Left colon (tissue), 2 donors: ENCODE measurements around the gene RASL11B. TPM values are rescaled to one million over a fixed set of nuclear protein-coding genes. Genes with fewer than 3 reads are reported as not detected.
"Not testable (repeated sequence)": the region's sequence is repeated elsewhere in the genome, so short reads cannot be mapped to it uniquely, and the experiment has no call there.

Experiments
- ATAC-seq: fragments of 200-7000 bp; cut with Tn5 transposase; one replicate; pipeline ENCODE4 v1.9.1; 2020; ENCODE audit warnings: mild to moderate bottlenecking, moderate library complexity
- DNase-seq, 2 donors: peaks; one replicate each; pipeline ENCODE4 v3.0.0-alpha.2; 2020
- intact Hi-C, 2 donors: fragments of 100-400 bp; cut with DNase I in 1 of 2; cut with micrococcal nuclease in 1 of 2; formaldehyde crosslinking; loops; one replicate each; pipeline versions ENCODE4 v1.11.2 to v1.14.0; 2022; cut with DNase I, micrococcal nuclease
- long read RNA-seq: library from polyadenylated mRNA; unstranded; transcript quantifications from one replicate; pipeline ENCODE4 v2.0.0, GENCODE V29; 2021
- total RNA-seq, 2 donors: library from RNA; stranded (reverse); fragmentation: NEBNext Ultra II Directional; extraction: Animal tissue kit (Norgen Biotek cat#: 25700); gene quantifications; one replicate each; pipeline ENCODE4 v1.2.1, GENCODE V29; 2021
- donor health status: DM: no; HTN: no; CAD: no.
- donor health status: DM: yes; HTN: yes; CAD: no.

RASL11B gene, protein sequence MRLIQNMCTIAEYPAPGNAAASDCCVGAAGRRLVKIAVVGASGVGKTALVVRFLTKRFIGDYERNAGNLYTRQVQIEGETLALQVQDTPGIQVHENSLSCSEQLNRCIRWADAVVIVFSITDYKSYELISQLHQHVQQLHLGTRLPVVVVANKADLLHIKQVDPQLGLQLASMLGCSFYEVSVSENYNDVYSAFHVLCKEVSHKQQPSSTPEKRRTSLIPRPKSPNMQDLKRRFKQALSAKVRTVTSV
- under 1 TPM in 1 of 2 donors, not detected in 1; 0.17 TPM for total RNA-seq
- long read RNA-seq, partial matches to known transcripts: 0 of 1 reads
- long read RNA-seq, other reads (novel, unspliced or antisense): 0 of 1 reads

DNA sequence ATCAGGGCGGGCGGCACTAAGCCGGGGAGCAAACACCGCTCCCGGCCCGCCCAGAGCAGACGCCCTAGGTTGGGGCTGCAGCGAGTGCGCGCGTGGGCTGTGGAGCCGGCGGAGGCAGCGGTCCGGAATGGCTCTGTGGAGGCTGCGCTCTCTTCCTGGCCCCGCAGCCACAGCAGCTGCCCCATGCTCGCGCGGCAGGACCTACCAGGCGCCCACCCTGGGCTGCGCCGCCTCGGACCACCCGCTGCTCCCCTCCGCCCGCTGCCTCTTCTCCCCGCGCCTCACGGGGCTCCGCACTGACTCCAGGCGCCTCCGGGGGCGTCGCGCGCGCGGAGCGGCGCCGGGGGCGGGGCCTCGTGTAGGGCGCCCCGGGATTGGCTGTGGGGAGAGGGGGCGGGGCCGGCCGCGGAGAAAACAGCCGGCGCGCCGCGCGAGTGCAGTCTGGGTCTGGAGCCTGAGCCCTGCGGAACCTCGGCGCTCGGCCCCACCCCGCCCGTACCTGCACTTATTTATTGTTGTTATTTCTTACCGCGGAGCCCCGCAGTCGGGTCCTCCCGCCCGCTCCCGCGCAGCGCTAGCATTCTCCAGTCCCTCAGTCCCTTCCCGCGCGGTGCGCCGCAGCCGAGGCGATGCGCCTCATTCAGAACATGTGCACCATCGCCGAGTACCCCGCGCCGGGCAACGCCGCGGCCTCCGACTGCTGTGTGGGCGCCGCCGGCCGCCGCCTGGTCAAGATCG, at the start of gene RASL11B:
TSS of gene RASL11B (plus strand) at position 439 of the 738 bp plus-strand sequence. CDS start at position 630, 191 bp downstream.
- DNase-seq (peak; percentile 59 to 88), ATAC-seq (peak; percentile 99)
- intact Hi-C loops: no loop called here

GRCh38 chr4:52813546-52813945, 48.6 kb upstream of the RASL11B start:
- ATAC-seq: no peak
- intact Hi-C loops: no loop called here

DNA sequence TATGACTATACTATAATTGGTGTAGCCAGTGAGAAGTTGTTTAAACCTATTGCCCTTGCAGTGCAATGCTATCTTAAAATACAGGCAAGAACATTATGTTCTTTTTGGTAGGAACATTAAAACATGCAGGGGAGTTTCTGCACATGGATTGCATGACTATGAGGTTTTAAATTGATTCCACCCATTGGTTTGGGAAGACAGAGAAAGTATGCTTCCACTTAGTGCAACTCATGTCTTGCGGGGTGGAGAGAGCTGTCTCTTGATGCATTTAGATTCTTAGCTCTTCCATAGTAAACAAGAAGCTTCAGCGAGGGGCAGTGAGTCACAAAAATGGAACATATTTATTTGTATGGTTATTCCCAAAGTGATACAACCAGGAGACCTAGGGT, 39.5 kb upstream of the RASL11B start:
- no peak for DNase-seq
- no peak for ATAC-seq
- intact Hi-C loops: no loop called here

More at GRCh38 chr4:52813546-52813945, 48.6 kb upstream of the RASL11B start:
- no peak for DNase-seq

GRCh38 chr4:52822972-52823701, 39.0 kb upstream of the RASL11B start:
- ATAC-seq: no peak
- DNase-seq: no peak

GRCh38 chr4:52823702-52824092, 38.4 kb upstream of the RASL11B start:
- DNase-seq: no peak
- intact Hi-C loops: no loop called here
- no peak for ATAC-seq

More at GRCh38 chr4:52822972-52823701, 39.0 kb upstream of the RASL11B start:
- intact Hi-C loops: no loop called here

DNA sequence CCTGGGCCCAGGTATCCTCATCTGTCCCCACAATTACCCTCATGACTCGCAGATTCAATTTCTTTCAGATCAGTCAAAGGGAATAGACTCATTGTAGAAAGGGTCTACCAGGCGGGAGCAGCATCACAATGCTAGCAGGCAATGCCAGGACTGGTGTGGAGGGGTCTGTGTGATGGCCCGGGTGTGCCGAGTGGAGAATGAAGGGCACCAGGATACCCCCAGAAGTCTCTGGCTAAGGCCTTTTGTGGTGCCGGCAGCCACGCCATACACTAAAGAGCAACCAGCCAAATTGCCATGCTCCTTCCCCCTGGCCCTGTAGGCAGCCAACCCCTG, 37.9 kb upstream of the RASL11B start:
- DNase-seq (no peak), ATAC-seq (no peak)
- intact Hi-C loops: no loop called here

DNA sequence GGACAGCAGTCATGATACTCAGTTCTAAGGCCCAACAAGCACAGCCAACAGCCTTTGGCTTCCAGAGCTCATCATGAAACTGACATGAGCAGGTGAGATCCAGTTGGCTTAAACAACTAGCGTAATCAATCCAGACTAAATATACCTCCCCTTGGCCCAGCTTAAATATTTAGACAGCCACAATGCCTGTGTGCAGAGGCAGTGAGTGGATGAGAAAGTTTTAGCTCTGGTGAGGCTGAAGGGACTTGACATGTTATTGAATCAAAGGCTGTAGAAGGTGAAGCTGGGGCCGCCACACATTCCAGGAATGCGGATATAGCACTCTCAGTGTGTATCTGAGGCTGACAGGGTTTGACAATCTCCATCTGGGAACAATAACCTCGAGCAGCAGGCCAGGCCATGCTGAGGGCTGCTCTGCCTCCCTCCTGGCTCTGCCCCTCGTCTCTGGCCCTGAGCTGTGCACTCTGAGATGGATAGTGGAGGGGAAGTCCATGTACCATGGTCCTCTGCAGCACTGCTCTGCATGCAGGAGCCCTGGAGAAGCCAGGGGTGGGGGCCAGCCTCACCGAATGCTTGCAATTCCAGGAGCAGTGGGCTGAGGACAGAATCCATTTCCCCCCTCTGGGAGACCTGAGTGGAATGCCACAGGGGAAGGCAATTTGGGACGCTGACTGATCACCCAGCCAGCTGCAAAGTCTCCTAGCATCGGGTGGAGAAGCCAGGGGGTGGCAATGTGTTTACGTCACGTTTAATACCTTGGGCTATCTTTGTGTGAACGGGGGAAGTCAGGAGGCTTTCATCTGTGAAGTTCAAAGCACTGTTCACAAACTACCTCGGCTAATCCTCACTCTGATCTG, 37.3 kb upstream of the RASL11B start:
- DNase-seq: no peak
- ATAC-seq: no peak
- intact Hi-C loops: no loop called here

GRCh38 chr4:52825460-52826090, 36.5 kb upstream of the RASL11B start:
- intact Hi-C loops: no loop called here
- no peak for DNase-seq
- no peak for ATAC-seq

GRCh38 chr4:52833941-52834525, 28.1 kb upstream of the RASL11B start:
- DNase-seq (no peak), ATAC-seq (no peak)
- intact Hi-C loops: no loop called here

- ATAC-seq, intact Hi-C loops, DNase-seq: not testable (repeated sequence)
Measured at GRCh38 chr4:52834641-52835456, 27.3 kb upstream of the RASL11B start.

DNA sequence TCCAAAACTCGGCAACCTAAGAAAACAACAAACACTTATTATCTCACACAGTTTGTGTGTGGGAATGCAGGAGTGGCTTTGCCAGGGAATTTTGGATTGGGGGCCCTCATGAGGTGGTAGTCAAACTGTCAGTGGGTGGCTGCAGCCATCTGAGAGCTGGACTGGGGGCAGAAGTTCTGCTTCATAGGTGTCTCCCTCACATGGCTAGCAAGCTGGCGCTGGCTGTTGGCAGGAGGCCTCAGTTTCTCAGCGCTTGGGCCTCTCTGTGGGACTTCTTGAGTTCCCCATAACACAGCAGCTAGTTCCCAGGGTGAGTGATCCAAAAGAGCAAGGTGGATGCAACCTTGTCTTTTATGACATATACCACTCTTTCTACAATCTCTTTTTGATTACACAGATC, 26.0 kb upstream of the RASL11B start:
- ATAC-seq (no peak), DNase-seq (no peak)
- intact Hi-C loops: no loop called here

DNA sequence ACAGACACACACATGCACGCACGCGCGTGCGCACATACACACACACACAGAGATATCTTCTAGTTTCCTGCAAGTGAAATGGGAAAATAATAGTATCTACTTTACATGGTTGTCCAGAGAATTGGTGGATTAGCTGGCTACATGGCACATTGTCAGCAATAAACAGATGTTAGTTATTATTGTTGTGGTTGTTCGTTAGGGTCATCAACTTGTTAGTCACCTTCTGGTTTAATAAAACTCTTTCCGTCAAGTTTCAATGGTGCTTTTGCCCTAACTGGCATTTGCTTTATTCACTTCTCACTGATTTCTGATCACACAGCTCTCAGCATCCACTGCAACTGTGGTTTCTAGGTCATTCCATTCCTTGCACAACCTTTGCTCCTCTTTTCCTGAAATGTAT, 25.4 kb upstream of the RASL11B start:
- intact Hi-C loops: no loop called here
- DNase-seq (no peak), ATAC-seq (no peak)

DNA sequence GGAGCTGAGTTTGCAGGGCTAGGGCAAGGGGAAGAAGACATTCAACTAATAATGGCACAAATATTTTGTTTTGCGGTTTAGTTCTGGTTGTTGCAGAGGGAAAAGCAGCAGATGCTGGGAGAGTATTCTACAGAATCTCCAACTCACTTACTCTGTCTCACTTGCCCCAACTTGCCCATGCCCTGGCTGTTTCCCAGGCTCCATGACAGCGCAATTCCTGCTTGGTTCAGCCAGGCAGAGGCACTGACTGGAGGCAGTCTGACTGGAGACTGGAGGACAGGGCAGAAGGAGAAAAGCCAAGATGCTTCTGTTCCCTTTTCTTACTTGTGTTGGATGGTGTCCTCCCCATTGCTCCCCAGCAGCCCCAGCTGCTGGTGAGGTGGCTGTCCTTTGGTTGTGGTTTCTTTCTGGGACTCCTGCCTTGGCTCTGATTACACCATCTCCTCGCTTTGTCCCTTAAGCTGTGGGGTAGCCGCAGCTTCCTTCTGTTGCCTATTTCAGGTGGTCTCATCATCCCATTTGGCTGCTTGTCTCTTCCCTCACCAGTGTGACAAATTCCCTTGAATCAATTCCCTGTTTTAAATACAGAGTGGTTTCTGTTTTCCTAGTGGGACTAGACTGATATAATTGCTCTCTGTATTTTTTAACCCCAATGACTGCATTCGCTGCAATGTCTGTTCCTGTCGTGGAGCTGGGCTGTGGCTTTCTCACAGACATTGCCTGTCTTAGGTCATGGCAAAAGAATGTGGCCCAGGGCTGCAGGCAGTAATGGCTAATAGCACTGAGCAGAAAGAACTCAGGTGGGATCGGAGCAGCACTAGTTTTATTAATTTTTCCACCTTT, 24.2 kb upstream of the RASL11B start:
- DNase-seq (no peak), ATAC-seq (no peak)
- intact Hi-C loops: no loop called here

- DNase-seq (no peak), ATAC-seq (no peak)
- intact Hi-C loops: no loop called here
Measured at GRCh38 chr4:52838729-52839586, 23.2 kb upstream of the RASL11B start.

- no peak for ATAC-seq
- intact Hi-C loops: no loop called here
- no peak for DNase-seq
Measured at GRCh38 chr4:52840531-52841370, 21.4 kb upstream of the RASL11B start.
